GM12891 (cell line): ENCODE data around the gene TIMELESS.

Experiments
- PAX5 ChIP-seq: IDR thresholded peaks from 2 replicates; pipeline ENCODE4 v1.6.1; 2011; ENCODE audit warnings: low read length, moderate library complexity, mild to moderate bottlenecking; ENCODE audit not compliant: insufficient read depth, severe bottlenecking
- POLR2A ChIP-seq: IDR thresholded peaks from 2 replicates; pipeline ENCODE4 v1.6.1; 2011; ENCODE audit warnings: low read depth, low read length, control low read depth
- POLR2AphosphoS5 ChIP-seq: IDR thresholded peaks from 2 replicates; pipeline ENCODE4 v1.6.1; 2011; ENCODE audit warnings: low read depth, low read length, control low read depth
- POU2F2 ChIP-seq: IDR thresholded peaks from 2 replicates; pipeline ENCODE4 v1.6.1; 2011; ENCODE audit warnings: low read depth, mild to moderate bottlenecking, control low read depth, low read length, moderate library complexity
- SPI1 ChIP-seq: IDR thresholded peaks from 2 replicates; pipeline ENCODE4 v1.6.1; 2011; ENCODE audit warnings: low read depth, low read length, control low read depth
- TAF1 ChIP-seq: IDR thresholded peaks from 2 replicates; pipeline ENCODE4 v1.6.1; 2011; ENCODE audit warnings: low read depth, low read length, control low read depth

- TF ChIP-seq POLR2A = no peak
- TF ChIP-seq TAF1 = no peak
- TF ChIP-seq POLR2AphosphoS5 = no peak
- no peak for TF ChIP-seq SPI1
- no peak for TF ChIP-seq PAX5
- TF ChIP-seq POU2F2 = no peak
Measured at GRCh38 chr12:56420411-56420810, 28.8 kb downstream of the TIMELESS start.
